ENCODE data around the gene AKT3.

DNA sequence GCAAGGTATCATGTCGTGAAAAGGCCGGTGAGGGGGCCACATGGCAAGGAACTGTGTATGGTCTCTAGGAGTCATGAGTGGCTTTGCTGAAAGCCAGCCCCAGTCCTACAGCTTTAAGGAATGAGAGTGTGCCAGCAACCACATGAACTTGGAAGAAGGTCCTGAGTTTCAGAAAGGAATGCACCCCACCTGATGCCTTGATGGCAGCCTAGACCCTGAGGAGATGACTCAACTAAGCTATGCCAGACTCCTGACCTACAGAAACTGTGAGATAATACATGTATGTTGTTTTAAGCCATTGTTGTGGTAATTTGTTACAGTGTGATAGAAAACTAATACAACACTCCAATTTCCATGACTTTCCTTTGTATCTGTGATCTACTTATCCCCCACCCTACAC, 33.5 kb upstream of the AKT3 start:
- TF ChIP-seq, protein P1, sequence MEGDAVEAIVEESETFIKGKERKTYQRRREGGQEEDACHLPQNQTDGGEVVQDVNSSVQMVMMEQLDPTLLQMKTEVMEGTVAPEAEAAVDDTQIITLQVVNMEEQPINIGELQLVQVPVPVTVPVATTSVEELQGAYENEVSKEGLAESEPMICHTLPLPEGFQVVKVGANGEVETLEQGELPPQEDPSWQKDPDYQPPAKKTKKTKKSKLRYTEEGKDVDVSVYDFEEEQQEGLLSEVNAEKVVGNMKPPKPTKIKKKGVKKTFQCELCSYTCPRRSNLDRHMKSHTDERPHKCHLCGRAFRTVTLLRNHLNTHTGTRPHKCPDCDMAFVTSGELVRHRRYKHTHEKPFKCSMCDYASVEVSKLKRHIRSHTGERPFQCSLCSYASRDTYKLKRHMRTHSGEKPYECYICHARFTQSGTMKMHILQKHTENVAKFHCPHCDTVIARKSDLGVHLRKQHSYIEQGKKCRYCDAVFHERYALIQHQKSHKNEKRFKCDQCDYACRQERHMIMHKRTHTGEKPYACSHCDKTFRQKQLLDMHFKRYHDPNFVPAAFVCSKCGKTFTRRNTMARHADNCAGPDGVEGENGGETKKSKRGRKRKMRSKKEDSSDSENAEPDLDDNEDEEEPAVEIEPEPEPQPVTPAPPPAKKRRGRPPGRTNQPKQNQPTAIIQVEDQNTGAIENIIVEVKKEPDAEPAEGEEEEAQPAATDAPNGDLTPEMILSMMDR (IDR thresholded peaks at IDR 0.05; ENCODE audit: poor library complexity), result no peak
- TF ChIP-seq EZH2 (IDR thresholded peaks at IDR 0.05; ENCODE audit: borderline replicate concordance), result no peak
